Neuron (in vitro differentiated cells): Measurements from ENCODE around the gene NAXD.

Experiments used
- H2AFZ ChIP-seq: one replicate; pipeline ENCODE4 v1.6.1; 2013; ENCODE audit warnings: low read depth, mild to moderate bottlenecking, inconsistent platforms, low read length, moderate library complexity
- H3K27me3 ChIP-seq: one replicate; pipeline ENCODE4 v1.6.1; 2013; ENCODE audit warnings: low read length; ENCODE audit not compliant: insufficient read depth
- H3K36me3 ChIP-seq: one replicate; pipeline ENCODE4 v1.6.1; 2013; ENCODE audit warnings: low read length; ENCODE audit not compliant: insufficient read depth
- H3K4me1 ChIP-seq: one replicate; pipeline ENCODE4 v1.6.1; 2013; ENCODE audit warnings: low read length; ENCODE audit not compliant: insufficient read depth
- H3K4me3 ChIP-seq: 2 replicates; pipeline ENCODE4 v1.5.1; 2013; ENCODE audit warnings: mild to moderate bottlenecking, low read length, moderate library complexity
- H3K9me3 ChIP-seq: one replicate; pipeline ENCODE4 v1.6.1; 2013; ENCODE audit warnings: low read length

Gene NAXD

DNA sequence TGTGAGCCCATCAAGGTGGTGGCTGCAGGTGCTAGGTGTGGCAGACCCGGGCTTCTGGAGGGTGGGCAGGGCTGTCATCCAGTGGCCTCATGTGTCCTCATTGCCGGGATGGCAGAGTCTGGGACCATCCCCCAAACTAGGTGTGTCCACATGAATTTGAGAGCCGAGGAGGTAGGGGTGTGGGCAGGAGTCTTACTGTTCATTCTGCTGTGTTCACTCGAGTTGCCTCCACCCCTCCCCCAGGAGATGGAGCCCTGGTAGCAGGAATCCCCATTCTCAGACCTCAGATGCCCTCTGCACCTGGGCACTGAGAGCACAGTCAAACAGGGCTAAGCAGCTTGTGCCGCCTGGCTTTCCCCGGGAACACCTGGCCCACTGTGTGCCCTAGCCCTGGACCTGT, 22.4 kb downstream of the NAXD start:
- peaks cover 78% of the 10 kb centered on the region for H3K36me3 ChIP-seq
- H3K4me3 ChIP-seq = no peak overlapping the region
- no peaks in the 10 kb centered on the region for H3K9me3 ChIP-seq
- no peaks in the 10 kb centered on the region for H3K27me3 ChIP-seq
- H3K4me1 ChIP-seq = no peaks in the 10 kb centered on the region
- H2AFZ ChIP-seq = no peak overlapping the region

DNA sequence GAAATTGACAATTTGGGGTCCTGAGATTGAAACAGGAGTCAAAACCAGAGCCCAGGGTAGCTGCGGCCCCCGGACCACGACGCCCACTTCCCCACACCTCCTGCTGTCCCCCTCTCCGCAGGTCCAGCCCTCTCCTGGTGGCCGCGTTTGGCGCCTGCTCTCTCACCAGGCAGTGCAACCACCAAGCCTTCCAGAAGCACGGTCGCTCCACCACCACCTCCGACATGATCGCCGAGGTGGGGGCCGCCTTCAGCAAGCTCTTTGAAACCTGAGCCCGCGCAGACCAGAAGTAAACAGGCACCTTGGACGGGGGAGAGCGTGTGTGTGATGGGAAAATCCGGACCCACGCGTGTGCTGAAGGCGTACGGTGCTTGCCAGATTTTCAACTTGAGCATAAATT, 22.9 kb downstream of the NAXD start:
- H3K4me3 ChIP-seq = no peak overlapping the region

DNA sequence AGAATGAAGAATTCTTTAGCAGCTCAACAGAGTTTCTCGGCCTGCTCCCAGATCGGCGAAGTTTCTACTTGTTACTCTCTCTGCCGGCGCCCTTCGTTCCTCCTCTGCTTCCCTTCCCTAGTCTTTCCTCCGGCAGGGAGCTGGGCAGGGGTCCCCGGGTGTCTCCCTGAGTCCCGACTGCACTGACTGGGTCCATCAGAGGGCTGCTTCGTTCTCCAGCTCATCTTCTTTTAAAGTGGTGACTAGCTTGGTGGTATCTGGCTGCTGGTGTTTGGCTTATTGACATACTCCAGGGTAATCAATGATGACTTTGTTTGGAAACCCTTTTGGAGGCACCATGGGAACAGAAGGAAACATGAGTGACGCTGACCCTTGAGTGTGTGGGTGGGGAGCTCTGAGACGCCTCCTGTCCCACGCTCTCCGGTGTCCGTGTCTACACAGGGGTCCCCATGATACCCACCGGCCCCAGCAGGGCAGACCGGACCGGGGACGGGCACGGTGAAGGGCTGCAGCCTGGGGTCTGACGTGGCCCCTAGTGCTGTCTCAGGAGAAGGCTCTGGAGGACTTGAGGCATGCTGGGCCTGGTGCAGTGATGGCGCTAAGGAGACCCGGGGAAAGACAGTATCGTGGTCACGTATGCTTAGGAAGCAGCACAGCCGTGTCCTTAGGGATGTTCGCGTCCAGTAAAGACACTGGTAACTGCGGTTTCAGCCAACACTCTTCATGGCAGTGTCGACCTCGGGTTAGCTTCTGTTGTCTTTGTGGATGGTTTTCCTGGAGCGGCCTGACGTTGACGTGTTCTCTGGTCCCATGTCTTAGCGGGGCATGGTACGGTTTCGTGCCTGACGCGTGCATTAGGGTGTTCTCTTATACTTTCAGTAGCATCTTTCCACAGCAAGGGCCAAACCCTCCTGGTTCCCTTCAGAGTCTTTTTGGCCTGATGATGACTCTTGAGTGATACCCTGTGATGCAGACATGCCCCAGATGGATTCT, 23.8 kb downstream of the NAXD start:
- H3K9me3 ChIP-seq = no peaks in the 10 kb centered on the region
- no peaks in the 10 kb centered on the region for H3K27me3 ChIP-seq
- no peak overlapping the region for H3K4me3 ChIP-seq
- H3K4me1 ChIP-seq = no peaks in the 10 kb centered on the region
- no peak overlapping the region for H2AFZ ChIP-seq
- peaks cover 92% of the 10 kb centered on the region for H3K36me3 ChIP-seq

More for the DNA sequence above, 22.9 kb downstream of the NAXD start:
- Histone ChIP-seq H3K4me1 (no peaks in the 10 kb centered on the region), H3K9me3 (no peaks in the 10 kb centered on the region), H3K27me3 (no peaks in the 10 kb centered on the region), H3K36me3 (peaks cover 83% of the 10 kb centered on the region), H2AFZ (no peak overlapping the region)

DNA sequence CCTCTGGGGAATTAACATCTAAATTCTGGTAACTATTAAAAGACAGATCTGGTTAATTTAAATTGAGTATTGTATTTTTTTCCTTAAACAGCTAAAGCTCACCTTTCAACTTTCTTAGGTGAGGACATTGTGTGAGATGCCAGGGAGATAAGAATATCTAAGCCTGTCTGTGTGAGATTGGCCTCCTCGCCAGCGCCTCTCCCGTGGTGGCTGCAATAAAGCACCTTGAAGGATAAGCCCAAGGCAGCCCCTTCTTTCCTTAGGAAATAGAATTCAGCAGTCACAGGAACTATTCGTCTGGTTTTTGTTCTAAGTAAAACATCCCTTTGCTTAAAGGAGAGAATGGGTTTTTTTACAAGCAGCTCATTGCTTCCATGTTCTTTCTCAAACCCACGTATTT, 24.6 kb downstream of the NAXD start:
- Histone ChIP-seq H3K4me1 (no peaks in the 10 kb centered on the region), H3K4me3 (no peak overlapping the region), H3K27me3 (no peaks in the 10 kb centered on the region), H2AFZ (no peak overlapping the region), H3K9me3 (no peaks in the 10 kb centered on the region), H3K36me3 (peaks cover 92% of the 10 kb centered on the region)

DNA sequence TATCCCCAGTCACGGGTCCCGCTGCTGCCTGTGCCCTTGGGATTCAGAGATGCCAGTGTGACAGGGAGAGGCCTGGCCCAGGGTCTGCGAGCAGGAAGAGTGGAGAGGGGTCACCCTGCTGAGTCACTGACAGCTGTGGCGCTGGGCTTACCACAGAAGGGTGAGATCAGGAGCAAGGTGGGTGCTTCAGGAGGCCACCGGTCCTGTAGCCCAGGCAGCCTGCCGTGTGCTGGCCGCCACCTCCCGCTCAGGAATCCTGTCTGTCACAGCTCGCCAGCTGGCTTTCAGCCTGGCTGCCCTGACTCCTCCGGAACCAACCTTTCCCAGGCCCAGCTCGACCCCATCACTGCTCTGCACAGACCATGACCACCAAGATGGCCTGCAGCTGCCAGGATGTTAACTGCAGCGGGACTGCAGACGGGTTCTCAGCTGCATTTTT, 25.3 kb downstream of the NAXD start:
- Histone ChIP-seq H2AFZ (no peak overlapping the region), H3K4me1 (no peaks in the 10 kb centered on the region), H3K4me3 (no peak overlapping the region), H3K9me3 (no peaks in the 10 kb centered on the region), H3K27me3 (no peaks in the 10 kb centered on the region), H3K36me3 (peaks cover 92% of the 10 kb centered on the region)

DNA sequence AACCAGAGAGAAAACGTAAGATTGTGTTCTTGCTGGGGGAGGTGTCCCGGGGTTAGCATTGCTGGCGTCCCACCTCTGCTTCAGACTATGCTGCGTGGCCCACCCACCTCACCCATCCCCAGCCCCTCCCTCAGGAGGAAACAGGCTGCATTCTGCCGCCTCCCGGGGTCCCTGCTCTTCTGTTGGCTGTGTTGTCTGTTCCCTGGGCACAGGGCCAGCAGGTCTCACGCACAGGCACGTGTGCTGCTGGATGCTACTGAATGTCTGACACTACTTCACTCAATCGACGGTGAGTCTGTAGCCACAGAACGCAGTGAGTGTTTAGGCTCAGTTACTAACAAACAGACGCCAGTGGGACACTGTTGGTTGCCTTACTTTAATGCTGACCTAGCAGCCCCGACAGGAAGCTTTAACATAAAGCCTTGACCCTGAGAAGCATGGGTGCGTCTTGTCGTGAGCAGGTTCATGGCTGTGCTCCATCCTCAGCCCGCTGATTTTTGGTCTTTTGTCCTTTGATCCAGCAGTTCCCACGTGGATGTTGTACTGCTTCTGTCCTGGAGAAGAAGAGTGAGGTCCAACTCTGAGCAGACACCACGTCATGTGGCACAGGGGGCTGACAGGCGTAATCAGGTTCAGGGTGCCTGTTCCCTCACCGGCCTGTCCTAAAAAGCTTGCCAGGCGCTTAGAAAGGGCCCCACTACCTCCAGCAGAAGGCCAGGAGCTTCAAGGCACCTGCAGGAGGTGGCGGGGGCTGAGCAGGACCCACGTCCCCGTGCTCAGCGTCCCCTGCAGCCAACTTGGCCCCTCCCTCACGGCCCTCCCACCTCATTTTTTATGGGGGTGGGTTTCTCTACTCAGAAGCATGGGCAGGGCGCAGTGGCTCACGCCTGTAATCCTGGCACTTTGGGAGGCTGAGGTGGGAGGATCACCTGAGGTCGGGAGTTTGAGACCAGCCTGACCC, 26.0 kb downstream of the NAXD start:
- H3K4me1 ChIP-seq = no peaks in the 10 kb centered on the region
- no peaks in the 10 kb centered on the region for H3K27me3 ChIP-seq
- H3K9me3 ChIP-seq = no peaks in the 10 kb centered on the region
- no peak overlapping the region for H3K4me3 ChIP-seq
- H3K36me3 ChIP-seq = peaks cover 92% of the 10 kb centered on the region
- H2AFZ ChIP-seq = no peak overlapping the region

DNA sequence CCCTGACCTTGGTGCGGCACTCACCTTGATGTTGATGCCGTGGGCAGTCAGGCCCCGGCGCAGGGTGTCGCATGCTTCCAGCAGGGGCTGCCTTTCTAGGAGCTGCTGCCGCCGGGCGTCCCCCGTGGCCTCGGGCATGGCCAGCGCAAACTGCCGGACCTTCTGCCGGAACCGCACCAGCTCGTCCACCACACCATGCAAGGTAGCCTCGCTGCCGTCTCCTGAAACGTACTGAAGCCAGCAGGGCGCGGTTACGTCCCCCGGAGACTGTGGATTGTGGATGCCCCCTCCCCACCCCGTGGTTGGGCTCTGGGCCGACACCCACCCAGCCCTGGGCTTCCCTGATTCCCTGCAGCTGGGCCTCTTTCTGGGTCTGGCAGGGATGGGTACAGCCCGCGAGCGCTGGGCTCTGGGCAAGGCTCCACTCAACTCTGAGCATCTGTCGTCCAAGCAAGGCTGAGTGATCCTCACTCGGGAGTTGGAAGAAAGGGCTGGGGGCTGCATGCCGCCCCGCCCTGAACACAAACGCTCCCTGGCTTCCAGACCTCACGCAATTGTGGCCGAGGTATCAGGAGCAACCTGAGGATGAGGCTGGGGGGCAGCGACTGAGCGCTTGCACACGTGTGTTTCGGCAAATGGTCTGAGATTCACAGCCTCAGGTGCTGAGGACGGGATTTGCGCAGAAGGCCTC, 27.1 kb downstream of the NAXD start:
- H3K9me3 ChIP-seq = no peaks in the 10 kb centered on the region
- no peak overlapping the region for H3K4me3 ChIP-seq
- no peaks in the 10 kb centered on the region for H3K27me3 ChIP-seq
- H3K36me3 ChIP-seq = peaks cover 88% of the 10 kb centered on the region
- no peak overlapping the region for H2AFZ ChIP-seq
- no peaks in the 10 kb centered on the region for H3K4me1 ChIP-seq

DNA sequence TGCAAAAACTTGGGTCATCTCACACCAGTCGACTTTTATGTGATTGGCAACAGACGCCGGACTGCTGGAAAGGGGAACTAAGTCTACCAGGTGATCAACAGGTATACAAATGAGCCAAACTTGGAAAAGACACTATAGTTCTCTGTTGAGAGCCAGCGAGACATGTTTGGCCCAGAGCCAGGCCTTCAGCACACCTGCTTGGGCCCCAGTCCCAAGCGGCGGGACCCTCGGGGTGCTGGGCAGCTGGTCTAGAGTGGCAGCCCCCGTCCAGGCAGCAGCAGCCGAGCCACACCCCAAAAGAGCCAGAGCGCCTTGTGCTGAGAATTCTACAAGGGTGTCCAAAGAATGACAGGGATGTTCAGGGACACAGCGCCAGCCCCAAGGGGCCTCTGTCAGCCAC, 28.0 kb downstream of the NAXD start:
- Histone ChIP-seq H3K27me3 (no peaks in the 10 kb centered on the region), H3K9me3 (no peaks in the 10 kb centered on the region), H2AFZ (no peak overlapping the region), H3K36me3 (peaks cover 80% of the 10 kb centered on the region), H3K4me1 (no peaks in the 10 kb centered on the region), H3K4me3 (no peak overlapping the region)

DNA sequence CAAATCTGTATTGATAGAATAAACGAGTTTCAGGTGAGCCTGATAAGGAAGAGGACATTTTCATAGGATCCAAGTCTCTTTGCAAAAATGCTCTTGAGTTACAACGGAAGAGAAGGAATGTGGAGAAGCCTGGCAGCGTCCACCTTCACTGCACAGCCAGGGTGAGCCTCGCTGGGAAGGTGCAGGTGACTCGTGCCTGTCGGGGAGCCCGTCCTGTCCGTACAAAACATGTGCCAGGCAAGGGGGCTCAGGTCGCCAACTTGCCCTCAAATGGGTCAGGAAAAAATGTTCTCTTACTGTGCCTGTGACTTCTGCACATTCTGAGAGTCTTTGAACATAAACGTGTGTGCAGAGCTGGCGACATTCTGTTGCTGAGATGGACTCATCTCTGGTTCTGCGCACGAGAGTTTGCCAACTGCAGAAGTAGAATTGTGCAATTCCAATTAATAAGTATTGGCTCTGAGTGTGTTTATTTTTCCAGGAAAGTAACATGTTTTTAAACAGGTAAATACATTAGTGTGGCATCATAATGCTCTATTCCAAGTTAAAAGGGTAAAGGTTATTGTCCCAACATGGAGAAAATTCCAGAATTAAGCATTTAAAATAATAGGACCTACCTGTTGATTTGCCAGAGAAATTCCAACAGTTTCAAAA, 28.6 kb downstream of the NAXD start:
- peaks cover 74% of the 10 kb centered on the region for H3K36me3 ChIP-seq

DNA sequence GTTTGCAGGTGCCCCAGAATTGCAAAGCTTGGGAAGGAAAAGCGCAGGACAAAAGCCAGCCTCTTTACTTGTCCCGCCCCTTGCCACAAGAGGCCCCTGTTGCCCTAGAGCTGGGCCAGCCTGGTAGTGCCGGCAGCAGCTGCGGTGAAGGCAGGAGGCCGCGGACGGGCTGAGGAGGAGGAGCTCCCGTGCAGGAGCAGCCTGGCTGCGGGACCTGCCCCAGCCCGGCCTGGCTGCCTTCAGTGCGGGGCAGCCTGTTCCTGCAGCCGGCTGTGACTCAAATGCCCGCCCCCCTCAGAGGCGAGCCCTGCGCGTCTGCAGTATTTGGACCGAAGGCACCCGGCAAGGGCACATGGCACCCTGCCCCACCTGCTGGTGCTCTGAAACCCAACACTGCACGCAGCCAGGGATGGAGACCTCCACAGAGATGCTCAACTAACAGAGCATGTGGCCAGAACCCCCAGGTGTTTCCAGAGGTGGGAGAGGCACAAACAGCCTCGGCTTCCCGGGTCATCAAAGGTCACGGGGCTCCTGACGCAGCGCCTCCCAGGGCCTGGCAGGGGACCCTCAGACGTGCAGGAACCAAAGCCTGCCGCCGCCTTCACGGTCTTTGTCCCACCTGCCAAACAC, 29.7 kb downstream of the NAXD start:
- H3K27me3 ChIP-seq = no peaks in the 10 kb centered on the region
- H2AFZ ChIP-seq = no peak overlapping the region
- H3K4me1 ChIP-seq = no peaks in the 10 kb centered on the region
- H3K9me3 ChIP-seq = no peaks in the 10 kb centered on the region
- no peak overlapping the region for H3K4me3 ChIP-seq
- peaks cover 73% of the 10 kb centered on the region for H3K36me3 ChIP-seq

More for the DNA sequence above, 28.6 kb downstream of the NAXD start:
- Histone ChIP-seq H3K9me3 (no peaks in the 10 kb centered on the region), H2AFZ (no peak overlapping the region), H3K27me3 (no peaks in the 10 kb centered on the region), H3K4me1 (no peaks in the 10 kb centered on the region), H3K4me3 (no peak overlapping the region)

DNA sequence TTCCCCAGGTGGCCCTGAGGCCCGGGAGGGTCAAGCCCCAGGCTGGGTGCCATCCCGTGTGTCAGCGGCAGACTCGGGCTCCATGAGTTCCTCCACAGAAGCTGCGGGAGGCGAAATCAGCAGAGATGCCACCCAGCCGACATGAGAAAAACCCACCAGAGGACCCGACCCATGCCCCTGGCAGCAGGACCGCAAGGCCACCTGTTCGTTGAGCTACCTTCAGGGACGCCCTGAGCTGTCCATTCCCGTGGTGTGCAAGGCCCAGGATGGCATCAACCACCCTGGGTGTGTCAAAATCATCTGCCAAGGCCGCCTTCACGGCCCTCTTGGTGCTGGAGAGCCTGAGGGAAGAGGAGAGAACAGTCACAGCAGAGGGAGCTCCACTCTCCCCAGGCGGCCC, 30.4 kb downstream of the NAXD start:
- no peaks in the 10 kb centered on the region for H3K4me1 ChIP-seq
- no peaks in the 10 kb centered on the region for H3K27me3 ChIP-seq
- peaks cover 73% of the 10 kb centered on the region for H3K36me3 ChIP-seq
- no peaks in the 10 kb centered on the region for H3K9me3 ChIP-seq
- H3K4me3 ChIP-seq = no peak overlapping the region
- H2AFZ ChIP-seq = no peak overlapping the region
